Activated T-helper 1 cell treated with anti-CD3 and anti-CD28 coated beads, Interleukin-2, amount 50 U/mL, for 16 hours (primary cell): ENCODE data around the gene R3HDM4.
"Not testable (repeated sequence)": the region's sequence is repeated elsewhere in the genome, so short reads cannot be mapped to it uniquely, and the experiment has no call there.

Experiments
- DNase-seq, 2 donors: peaks; one replicate each; pipeline ENCODE4 v3.0.0-alpha.2; 2020; ENCODE audit warnings: low read depth in 1 of 2, low spot score in 1 of 2

R3HDM4 gene

DNA sequence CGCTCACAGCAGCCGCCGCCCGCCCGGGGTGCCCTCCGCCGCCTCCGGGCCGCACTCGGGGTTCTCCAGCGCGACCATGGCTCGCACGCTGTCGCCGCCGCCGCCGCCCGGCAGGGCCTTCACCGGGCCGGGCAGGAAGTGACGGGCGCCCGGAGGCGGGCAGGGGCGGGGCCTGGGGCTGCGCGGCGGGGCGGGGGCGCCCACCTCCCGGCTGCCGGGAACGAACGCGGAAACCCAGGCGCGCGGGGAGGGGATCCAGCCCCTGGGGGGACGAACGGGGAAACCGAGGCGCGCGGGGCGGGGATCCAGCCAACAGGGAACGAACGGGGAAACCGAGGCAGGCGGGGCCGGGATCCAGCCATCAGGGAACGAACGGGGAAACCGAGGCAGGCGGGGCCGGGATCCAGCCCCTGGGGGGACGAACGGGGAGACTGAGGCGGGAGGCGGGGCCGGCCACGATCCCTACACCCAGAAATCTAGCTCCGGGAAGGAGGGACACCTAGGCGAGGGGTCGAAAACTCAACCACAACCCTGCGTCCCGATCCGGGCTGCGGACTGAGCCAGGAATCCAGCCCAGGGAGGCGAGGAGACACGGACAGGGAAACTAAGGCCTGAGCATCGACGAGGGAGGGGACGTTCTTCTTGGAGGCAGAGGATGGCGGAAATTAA lies at the start of gene R3HDM4:
Gene R3HDM4, minus strand, starts transcription at position 140 of the 669 bp plus-strand sequence. Its CDS starts 62 bp downstream, at position 78.
- DNase-seq: peak; percentile 68 to 79

GRCh38 chr19:961866-962620 lies 49.0 kb upstream of the R3HDM4 start:
- DNase-seq: no peak

DNA sequence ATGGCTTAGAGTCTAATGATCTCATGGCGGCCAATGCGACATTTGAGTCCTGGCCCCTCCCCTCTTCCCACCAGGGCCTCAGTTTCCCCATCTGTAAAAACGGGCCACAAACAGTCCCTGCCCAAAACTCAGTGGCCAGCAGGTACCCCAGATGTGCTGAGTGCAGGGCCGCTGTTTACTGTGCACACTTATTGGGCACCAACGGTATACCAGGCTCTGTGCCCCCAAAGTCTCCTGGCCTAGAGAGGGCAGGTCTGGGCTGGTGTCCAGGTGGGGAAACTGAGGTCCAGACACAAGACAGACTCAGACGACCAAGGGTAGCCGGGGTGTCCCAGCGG lies 47.6 kb upstream of the R3HDM4 start:
- DNase-seq: no peak

DNA sequence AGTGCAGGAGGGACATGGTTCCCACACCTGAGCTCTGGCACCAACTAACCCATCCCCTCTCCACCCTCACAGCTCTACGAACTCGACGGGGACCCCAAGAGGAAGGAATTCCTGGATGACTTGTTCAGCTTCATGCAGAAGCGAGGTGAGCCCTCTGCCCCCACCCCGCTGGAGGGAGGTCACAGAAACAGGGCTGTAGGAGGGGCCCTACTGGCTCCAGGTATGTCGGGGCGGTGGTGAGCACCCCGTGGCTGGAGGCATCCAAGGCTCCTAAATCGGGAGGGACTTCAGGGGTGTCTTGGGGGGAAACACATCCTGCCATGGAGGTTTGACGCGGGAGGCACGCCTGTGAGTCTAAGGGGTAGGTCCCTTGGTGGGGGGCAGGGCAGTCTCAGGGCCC lies 47.0 kb upstream of the R3HDM4 start:
- DNase-seq: no peak

DNA sequence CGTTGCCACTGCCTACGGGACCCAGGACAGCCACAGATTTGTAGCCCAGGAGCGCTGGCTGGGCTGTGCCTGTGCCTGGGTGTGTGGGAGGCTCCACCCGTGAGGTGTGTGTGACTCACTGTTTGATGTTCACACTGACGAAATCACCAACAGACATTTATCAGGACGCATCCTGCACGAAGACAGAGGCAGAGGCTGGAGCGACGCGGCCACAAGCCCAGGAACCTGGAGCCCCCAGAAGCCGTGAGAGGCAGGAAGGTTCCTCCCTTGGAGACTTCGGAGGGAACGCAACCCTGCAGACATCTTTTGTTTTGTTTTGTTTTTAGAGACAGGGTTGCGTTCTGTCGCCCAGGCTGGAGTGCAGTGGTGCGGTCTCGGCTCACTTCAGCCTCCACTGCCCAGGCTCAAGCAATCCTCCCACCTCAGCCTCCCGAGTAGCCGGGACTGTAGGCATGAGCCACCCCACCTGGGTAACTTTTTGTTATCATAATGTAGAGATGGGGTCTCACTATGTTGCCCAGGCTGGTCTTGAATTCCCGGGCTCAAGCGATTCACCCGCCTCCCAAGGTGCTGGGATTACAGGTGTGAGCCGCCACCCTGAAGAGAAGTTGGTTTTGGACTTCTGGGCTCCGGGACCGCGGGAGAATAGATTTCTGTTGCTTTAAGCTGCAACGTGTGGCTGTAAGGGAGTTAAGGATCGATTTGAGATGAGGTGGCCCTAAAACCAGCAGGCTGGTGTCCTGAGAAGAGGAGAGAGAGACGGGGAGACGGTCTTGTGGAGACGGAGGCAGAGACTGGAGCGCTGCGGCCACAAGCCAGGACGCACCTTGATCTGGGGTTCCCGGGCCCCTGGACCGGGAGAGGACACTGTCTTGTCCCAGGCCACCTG lies 46.2 kb upstream of the R3HDM4 start:
- DNase-seq: peak in 1 of 2 donors; percentile 22

- not testable (repeated sequence) for DNase-seq
These were observed 44.6 kb upstream of the R3HDM4 start for GRCh38 chr19:957578-957977.

DNA sequence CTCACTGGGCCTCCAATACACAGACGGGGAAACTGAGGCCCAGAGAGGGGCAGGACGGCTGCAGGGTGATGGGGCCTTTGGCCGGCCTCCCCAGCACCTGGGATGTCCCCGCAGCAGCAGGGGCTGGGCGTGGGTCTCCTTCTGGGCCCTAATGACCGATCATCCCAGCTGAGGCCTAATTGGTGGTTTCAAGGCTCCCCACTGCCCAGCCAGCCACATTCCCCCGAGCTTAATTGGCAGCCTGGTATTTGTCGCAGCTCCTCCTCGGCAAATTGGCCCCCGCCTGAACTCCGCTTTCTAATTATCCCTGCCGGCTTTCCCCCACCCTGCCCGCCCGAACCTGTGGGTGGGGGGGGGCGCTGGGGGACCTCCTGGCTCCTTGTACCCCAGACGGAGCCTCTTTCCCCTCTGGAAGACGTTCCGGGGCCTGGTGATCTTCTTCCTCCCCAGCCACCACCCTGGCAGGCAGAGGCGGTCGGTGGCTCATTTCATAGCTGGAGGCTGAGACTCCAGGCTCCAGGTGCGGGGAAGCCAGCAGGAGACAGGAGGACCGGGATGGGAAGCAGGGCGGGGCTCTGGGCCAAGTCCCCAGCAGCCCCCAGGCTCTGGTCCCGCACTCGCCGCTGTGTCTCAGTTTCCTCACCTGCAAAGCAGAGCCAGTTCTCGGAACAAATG lies 43.9 kb upstream of the R3HDM4 start:
- no peak for DNase-seq

- DNase-seq: no peak
These were observed 43.1 kb upstream of the R3HDM4 start for GRCh38 chr19:955803-956765.

- DNase-seq: no peak
These were observed 41.9 kb upstream of the R3HDM4 start for GRCh38 chr19:954672-955494.

DNA sequence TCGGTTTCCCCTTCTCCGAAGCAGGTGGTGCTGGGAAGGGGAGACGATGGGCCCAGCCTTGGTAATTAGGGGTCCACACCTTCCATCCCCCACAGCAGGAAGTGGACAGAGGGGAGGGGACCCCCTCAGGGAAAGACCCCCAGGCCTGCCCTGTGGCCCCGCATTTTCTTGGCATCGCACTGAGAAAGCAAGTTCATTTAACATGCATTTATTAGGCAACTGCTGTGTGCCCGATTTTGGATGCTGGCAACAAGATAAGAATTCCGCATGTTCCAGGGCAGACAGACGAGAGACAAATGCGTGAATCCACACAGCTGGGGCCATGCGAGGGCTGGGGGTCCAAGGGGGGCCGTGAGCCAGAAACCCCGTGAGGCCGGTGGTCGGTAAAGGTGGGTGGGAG lies 41.3 kb upstream of the R3HDM4 start:
- DNase-seq: no peak

DNA sequence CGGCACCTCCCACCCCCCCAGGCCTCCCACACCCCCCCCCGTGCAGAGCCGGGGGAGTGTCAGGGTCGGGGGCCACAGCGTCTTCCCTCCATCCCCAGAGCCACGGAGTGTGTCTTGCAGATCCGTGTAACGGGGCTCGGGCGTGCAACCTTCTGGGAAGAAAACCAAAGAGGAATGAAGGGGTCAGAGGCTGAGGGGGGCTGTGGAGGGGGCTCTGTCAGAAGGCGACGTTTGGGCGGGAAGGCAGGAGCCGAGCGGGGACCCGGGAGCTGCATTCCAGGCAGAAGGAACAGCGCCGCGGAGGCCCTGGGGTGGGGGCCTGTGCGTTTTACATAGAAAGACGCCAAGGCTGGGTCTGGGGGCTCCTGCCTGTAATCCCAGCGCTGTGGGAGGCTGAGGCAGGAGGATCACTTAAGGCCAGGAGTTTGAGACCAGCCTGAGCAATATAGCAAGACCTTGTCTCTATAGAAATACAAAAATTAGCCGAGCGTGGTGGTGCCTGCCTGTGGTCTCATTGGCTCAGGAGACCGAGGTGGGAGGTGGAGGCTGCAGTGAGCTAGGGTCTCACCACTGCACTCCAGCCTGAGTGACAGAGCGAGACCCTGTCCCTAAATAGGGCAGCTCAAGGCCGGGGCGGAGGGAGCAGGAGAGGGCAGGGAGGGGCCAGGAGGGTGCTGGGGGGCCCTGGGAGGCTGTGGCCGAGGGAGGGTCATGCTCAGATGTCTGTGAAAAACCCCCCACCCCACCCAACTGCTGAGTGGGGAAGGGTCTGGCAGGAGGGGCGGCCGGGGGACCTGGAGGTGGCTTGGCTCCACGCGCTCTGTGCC lies 40.6 kb upstream of the R3HDM4 start:
- no peak for DNase-seq

DNA sequence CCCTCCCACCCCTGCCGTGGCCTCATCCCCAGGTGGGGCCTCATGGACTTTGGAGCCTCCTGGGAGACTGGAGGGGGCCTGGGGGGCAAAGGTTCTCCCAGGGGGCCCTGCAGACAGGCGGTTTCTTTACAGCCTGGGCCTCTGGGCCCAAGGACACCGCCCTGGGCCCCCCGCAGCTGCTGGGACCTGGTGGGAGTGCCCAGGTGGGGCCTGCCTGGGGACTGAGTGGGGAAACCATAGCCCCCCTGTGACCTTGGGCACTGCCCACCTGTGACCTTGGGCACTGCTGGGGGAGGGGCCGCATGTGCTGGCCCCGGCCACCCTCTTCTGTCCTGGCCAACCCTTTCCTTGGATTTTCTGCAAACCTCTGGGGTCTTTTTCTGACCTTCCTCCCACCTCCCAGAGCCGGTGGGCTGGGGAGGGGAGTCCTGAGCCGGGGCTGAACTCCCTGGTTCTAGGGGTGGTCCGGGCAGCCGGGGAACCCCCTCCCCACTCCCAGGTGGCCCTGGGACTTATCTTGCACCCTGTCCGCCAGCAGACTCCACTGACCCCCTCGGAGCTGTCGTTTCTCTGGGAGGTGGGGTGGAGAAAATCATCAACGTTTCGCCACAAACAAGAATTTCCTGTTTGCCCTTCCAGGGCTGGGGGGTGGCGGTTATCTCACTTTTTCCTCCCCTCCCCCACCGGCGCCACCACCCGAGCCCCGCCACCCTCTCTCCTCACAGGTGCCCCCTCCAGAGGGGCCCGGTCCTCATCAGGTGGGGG lies 39.8 kb upstream of the R3HDM4 start:
- DNase-seq: no peak

DNA sequence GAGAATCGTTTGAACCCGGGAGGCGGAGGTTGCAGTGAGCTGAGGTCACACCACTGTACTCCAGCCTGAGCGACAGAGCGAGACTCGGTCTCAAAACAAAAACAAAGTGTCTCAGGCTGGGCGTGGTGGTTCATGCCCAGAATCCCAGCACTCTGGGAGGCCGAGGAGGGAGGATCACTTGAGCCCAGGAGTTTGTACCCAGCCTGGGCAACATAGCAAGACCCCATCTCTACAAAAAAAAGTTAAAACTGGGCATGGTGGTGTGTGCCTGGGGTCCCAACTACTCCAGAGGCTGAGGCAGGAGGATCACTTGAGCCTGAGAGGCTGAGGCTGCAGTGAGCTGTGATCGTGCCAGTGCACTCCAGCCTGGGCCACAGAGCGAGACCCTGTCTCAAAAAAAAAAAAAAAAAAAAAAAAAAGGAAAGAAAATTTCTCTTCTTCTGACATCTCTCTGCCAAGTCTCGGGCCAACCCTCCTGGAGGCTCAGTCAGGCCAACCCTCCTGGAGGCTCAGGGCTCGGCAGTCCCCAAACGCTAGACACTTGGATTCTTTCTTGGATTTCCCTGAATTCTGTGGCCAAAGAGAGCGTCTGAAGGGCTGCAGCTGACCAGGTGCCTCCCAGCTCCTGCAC lies 39.1 kb upstream of the R3HDM4 start:
- DNase-seq: no peak

DNA sequence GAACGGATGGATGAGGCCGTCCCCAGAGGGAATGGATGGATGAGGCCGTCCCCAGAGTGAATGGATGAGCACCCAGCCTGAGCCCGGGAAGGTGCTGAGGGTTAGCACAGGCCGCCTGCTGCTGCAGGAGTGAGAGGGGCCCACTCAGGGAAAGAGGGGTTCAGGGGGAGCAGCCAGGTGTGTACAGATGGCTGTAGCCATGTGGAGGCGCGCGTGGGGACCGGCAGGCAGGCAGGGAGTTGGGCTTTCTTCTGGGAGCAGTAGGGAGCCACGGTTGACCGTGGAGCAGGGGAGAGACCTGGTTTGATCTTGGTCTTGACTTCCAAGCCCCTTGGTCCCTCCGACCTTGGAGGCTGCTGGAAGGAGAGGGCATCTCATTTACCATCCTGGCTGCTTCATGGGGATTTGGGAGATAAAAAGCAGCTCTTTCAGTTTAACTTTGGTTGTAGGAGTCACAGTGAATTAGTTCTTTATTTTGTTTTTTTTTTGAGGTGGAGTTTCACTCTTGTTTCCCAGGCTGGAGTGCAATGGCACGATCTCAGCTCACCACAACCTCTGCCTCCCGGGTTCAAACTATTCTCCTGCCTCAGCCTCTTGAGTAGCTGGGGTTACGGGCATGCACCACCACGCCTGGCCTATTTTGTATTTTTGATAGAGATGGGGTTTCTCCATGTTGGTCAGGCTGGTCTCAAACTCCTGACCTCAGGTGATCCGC lies 37.5 kb upstream of the R3HDM4 start:
- DNase-seq: no peak

- DNase-seq: no peak
These were observed 36.0 kb upstream of the R3HDM4 start for GRCh38 chr19:948842-949496.
